ENCODE measurements around the gene CACNA2D3. TPM values are rescaled to one million over a fixed set of nuclear protein-coding genes. Genes with fewer than 3 reads are reported as not detected.

Gene CACNA2D3
- total and polyA plus RNA-seq, 12 donors = 0.26 to 13.7 (median 2.8) TPM; not detected in 1

DNA sequence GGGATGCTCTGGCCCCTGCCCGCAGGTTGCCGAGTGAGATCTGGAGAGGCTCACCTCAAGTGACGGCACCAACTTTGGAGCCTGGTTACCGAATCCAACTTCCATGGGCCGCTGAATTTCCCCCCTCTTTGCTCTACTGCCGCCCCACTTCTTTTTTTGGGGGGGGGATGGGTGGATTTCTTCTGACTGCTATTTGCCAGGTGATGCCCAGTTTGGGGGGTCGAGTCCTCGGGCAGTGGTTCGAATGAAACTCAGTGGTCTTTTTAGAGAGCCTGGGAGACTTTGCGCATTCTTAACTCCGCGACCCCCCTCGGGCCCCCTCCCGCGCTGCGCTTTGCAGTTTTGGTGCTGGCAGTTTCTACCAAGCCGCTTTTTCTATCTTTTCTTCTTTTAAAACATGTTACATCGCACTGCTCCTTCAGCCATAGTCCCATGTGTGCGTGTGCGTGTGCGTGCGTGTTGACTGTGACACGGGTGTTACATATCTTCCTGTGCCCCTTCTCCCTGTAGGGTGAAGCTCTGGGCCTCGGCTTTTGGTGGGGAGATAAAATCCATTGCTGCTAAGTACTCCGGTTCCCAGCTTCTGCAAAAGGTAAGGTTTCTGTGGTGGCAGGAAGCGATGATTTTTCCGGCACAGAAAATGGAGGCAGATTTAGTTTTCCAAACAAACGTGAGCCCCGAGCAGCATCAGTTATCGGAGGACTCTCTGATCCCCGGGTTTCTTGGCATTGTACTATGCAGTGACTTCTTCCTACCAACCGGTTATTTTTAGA, 837 bp downstream of the CACNA2D3 start:
- intact Hi-C loops (cut with DNase I) = no loop called here
- 2% methylated on average over 22 to 32 of the region's 32 CpGs for WGBS, 4 donors
- H3K27ac ChIP-seq = no peak overlapping the region

DNA sequence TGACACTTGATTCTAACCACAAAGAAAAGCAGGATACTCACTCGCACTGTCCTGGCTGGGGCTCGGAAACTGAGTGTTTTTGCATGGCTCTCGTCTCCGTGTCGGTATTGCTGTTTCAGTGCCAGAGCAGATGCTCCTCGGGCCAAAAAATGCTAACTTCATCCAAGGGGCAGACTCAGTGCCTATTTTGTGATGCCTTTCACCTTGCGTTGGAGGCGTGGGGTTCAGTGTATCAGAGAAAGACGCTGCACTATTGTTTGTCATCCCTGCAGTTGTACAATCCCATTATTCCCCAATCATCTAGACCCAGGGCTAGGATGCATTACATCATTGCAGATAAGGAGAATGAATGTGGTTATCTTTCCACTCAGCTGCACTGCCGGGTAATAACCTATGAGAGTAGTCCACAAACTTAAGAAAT, 1.4 kb downstream of the CACNA2D3 start:
- no peak for DNase-seq
- Histone ChIP-seq H3K9me3 (replicated peaks in 1 of 3) (no peaks in the 10 kb centered on the region), H3K36me3 (replicated peaks in 1 of 2) (no peaks in the 10 kb centered on the region), H3K27me3 (peaks cover 27% of the 10 kb centered on the region), H3K27ac (no peak overlapping the region), H3K4me1 (replicated peaks in 1 of 2) (peaks cover 10 to 11% of the 10 kb centered on the region in 2 donors), H3K4me3 (no peak overlapping the region)
- TF ChIP-seq, protein P1, sequence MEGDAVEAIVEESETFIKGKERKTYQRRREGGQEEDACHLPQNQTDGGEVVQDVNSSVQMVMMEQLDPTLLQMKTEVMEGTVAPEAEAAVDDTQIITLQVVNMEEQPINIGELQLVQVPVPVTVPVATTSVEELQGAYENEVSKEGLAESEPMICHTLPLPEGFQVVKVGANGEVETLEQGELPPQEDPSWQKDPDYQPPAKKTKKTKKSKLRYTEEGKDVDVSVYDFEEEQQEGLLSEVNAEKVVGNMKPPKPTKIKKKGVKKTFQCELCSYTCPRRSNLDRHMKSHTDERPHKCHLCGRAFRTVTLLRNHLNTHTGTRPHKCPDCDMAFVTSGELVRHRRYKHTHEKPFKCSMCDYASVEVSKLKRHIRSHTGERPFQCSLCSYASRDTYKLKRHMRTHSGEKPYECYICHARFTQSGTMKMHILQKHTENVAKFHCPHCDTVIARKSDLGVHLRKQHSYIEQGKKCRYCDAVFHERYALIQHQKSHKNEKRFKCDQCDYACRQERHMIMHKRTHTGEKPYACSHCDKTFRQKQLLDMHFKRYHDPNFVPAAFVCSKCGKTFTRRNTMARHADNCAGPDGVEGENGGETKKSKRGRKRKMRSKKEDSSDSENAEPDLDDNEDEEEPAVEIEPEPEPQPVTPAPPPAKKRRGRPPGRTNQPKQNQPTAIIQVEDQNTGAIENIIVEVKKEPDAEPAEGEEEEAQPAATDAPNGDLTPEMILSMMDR (IDR thresholded peaks at IDR 0.05) = no peak
- TF ChIP-seq POLR2A (IDR thresholded peaks at IDR 0.05) = no peak
- intact Hi-C loops (cut with DNase I) = no loop called here
- 3 to 5% (median 4%) methylated on average over 10 of the region's 10 CpGs for WGBS, 4 donors

More for the DNA sequence above, 837 bp downstream of the CACNA2D3 start:
- H3K4me1 ChIP-seq (replicated peaks in 1 of 2) = peaks cover 10 to 11% of the 10 kb centered on the region in 2 donors
- DNase-seq = no peak
- no peaks in the 10 kb centered on the region for H3K36me3 ChIP-seq (replicated peaks in 1 of 2)
- TF ChIP-seq, protein P1 (IDR thresholded peaks at IDR 0.05) = no peak
- peak overlapping the region in 1 of 4 donors; percentile 23 for H3K4me3 ChIP-seq
- no peaks in the 10 kb centered on the region for H3K9me3 ChIP-seq (replicated peaks in 1 of 3)
- peaks cover 32% of the 10 kb centered on the region for H3K27me3 ChIP-seq

DNA sequence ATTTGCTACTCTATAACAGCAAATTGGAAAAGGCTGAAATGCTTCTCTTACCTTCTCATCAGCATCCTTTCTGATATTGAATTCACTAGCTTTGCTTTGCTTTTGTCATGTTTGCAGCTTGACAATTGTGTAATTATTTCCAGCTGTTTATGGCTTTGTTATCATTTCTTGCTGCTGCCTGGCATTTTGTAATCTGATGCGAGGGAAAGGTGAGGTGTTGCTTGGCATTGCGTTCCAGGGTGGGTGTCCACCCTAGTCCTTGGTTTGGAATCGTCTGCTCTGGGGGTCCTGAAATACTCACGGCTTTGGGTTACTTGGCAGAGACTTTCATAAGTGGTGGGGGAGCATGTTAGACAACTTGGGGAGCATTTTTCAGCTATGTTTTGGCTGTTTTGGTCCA, 2.9 kb downstream of the CACNA2D3 start:
- no peak overlapping the region for H3K27ac ChIP-seq
- peaks cover 13% of the 10 kb centered on the region for H3K27me3 ChIP-seq
- no peak for TF ChIP-seq POLR2A (IDR thresholded peaks at IDR 0.05)
- TF ChIP-seq, protein P1 (IDR thresholded peaks at IDR 0.05) = no peak
- intact Hi-C loops (cut with DNase I) = no loop called here
- no peaks in the 10 kb centered on the region for H3K36me3 ChIP-seq (replicated peaks in 1 of 2)
- no peak overlapping the region for H3K4me3 ChIP-seq
- H3K9me3 ChIP-seq (replicated peaks in 1 of 3) = no peaks in the 10 kb centered on the region
- DNase-seq = no peak
- 33 to 45% (median 33%) methylated on average over 4 of the region's 4 CpGs for WGBS, 4 donors
- H3K4me1 ChIP-seq (replicated peaks in 1 of 2) = peaks cover 10 to 11% of the 10 kb centered on the region in 2 donors

DNA sequence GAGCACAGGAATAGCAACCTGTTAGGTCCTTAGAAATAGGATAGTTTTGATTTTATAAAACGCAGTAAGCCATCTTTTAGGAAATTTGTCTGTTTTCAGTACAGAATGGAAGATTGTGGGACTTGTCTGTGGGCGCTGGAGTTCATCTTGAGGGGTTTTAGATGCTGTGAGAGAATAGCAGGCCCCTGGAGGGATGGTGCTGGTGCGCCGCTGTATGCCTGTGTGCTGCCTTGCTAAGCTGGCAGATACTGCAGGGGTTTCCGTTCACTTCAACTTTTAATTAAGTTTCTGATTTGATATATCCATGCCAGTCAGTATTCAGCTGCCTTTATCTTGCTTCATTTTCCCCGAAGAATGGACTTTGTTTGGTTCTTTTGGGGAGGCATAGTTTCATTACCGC, 4.2 kb downstream of the CACNA2D3 start:
- 61 to 84% (median 70%) methylated on average over 7 of the region's 7 CpGs for WGBS, 4 donors
- intact Hi-C loops (cut with DNase I) = no loop called here

More for the DNA sequence above, 4.2 kb downstream of the CACNA2D3 start:
- Histone ChIP-seq H3K27ac (no peak overlapping the region), H3K9me3 (replicated peaks in 1 of 3) (no peaks in the 10 kb centered on the region), H3K4me3 (no peak overlapping the region), H3K36me3 (replicated peaks in 1 of 2) (no peaks in the 10 kb centered on the region), H3K27me3 (peaks cover under 1% of the 10 kb centered on the region), H3K4me1 (replicated peaks in 1 of 2) (peaks cover 5% of the 10 kb centered on the region in 2 donors)
- no peak for TF ChIP-seq POLR2A (IDR thresholded peaks at IDR 0.05)
- TF ChIP-seq, protein P1 (IDR thresholded peaks at IDR 0.05) = no peak
- DNase-seq = no peak
